NCI-H345 treated with DMSO at 0.1 percent for 48 hours (cell line): Measurements from ENCODE around the gene GAGE1.
"Not testable (repeated sequence)": the region's sequence is repeated elsewhere in the genome, so short reads cannot be mapped to it uniquely, and the experiment has no call there.

Experiments
- DNase-seq: peaks from one replicate; lab custom pipeline; 2025; ENCODE audit not compliant: unreplicated experiment; lab: John Stamatoyannopoulos, UW

GAGE1 gene, protein sequence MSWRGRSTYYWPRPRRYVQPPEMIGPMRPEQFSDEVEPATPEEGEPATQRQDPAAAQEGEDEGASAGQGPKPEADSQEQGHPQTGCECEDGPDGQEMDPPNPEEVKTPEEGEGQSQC

DNA sequence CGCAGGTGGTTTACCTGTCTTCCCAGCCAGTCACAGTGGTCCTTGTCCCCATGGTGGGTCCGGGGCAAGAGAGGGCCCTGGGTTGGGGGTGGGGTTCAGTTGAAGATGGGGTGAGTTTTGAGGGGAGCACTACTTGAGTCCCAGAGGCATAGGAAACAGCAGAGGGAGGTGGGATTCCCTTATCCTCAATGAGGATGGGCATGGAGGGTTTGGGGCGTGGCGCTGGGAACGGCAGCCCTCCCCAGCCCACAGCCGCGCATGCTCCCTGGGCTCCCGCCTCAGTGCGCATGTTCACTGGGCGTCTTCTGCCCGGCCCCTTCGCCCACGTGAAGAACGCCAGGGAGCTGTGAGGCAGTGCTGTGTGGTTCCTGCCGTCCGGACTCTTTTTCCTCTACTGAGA lies at the start of gene GAGE1:
Gene GAGE1 (plus strand): TSS at position 301 of the 400 bp plus-strand sequence. CDS start 1,155 bp downstream, outside the sequence.
- DNase-seq, result not testable (repeated sequence)

DNA sequence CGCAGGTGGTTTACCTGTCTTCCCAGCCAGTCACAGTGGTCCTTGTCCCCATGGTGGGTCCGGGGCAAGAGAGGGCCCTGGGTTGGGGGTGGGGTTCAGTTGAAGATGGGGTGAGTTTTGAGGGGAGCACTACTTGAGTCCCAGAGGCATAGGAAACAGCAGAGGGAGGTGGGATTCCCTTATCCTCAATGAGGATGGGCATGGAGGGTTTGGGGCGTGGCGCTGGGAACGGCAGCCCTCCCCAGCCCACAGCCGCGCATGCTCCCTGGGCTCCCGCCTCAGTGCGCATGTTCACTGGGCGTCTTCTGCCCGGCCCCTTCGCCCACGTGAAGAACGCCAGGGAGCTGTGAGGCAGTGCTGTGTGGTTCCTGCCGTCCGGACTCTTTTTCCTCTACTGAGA lies 47.8 kb upstream of the GAGE1 start, which contains the start of gene GAGE12E:
Gene GAGE12E (plus strand): TSS at position 301 of the 400 bp plus-strand sequence. CDS start 1,155 bp downstream, outside the sequence.
- DNase-seq, result not testable (repeated sequence)

DNA sequence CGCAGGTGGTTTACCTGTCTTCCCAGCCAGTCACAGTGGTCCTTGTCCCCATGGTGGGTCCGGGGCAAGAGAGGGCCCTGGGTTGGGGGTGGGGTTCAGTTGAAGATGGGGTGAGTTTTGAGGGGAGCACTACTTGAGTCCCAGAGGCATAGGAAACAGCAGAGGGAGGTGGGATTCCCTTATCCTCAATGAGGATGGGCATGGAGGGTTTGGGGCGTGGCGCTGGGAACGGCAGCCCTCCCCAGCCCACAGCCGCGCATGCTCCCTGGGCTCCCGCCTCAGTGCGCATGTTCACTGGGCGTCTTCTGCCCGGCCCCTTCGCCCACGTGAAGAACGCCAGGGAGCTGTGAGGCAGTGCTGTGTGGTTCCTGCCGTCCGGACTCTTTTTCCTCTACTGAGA lies 38.3 kb upstream of the GAGE1 start, which contains the start of gene GAGE12F:
Gene GAGE12F (plus strand): TSS at position 301 of the 400 bp plus-strand sequence. CDS start 1,155 bp downstream, outside the sequence.
- DNase-seq, result not testable (repeated sequence)

DNA sequence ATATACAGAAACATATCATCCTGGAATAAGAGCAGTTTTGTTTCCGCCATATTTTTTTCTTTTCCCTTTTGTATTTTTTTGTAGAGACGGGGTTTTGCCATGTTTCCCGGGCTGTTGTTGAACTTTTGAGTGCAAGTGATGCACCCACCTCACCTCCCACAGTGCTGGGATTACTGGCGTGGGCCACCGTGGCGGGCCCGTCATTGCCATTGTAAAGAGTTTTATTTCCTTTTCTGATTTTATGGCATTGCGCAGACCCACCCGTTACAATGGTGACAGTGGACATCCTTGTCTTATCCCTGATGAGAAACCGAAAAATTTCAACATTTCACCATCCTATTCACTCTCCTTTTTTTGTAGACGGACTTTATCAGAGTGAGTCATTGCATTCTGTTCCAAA lies 30.1 kb upstream of the GAGE1 start:
- not testable (repeated sequence) for DNase-seq

DNA sequence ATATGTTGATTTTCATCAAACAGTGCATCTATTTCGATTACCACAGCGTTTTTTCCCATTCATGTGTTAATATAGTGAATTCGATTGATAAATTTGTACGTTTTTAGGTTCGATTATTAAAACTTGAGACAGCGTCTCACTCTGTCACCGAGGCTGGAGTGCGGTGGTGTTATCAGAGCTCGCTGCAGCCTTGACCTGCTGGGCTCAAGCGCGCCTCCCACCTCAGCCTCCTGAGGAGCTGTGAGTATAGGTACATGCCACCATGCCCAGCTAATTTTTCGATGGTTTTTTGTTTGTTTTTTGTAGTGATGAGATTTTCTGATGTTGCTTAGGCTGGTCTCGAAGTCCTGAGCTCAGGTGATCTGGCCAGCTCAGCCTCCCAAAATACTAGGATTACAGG lies 29.7 kb upstream of the GAGE1 start:
- not testable (repeated sequence) for DNase-seq

DNA sequence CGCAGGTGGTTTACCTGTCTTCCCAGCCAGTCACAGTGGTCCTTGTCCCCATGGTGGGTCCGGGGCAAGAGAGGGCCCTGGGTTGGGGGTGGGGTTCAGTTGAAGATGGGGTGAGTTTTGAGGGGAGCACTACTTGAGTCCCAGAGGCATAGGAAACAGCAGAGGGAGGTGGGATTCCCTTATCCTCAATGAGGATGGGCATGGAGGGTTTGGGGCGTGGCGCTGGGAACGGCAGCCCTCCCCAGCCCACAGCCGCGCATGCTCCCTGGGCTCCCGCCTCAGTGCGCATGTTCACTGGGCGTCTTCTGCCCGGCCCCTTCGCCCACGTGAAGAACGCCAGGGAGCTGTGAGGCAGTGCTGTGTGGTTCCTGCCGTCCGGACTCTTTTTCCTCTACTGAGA lies 28.7 kb upstream of the GAGE1 start, which contains the start of gene GAGE12G:
Gene GAGE12G (plus strand): TSS at position 301 of the 400 bp plus-strand sequence. CDS start 1,155 bp downstream, outside the sequence.
- not testable (repeated sequence) for DNase-seq

DNA sequence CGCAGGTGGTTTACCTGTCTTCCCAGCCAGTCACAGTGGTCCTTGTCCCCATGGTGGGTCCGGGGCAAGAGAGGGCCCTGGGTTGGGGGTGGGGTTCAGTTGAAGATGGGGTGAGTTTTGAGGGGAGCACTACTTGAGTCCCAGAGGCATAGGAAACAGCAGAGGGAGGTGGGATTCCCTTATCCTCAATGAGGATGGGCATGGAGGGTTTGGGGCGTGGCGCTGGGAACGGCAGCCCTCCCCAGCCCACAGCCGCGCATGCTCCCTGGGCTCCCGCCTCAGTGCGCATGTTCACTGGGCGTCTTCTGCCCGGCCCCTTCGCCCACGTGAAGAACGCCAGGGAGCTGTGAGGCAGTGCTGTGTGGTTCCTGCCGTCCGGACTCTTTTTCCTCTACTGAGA lies 19.2 kb upstream of the GAGE1 start, which contains the start of gene GAGE12H:
Gene GAGE12H (plus strand): TSS at position 301 of the 400 bp plus-strand sequence. CDS start 1,155 bp downstream, outside the sequence.
- DNase-seq, result not testable (repeated sequence)

DNA sequence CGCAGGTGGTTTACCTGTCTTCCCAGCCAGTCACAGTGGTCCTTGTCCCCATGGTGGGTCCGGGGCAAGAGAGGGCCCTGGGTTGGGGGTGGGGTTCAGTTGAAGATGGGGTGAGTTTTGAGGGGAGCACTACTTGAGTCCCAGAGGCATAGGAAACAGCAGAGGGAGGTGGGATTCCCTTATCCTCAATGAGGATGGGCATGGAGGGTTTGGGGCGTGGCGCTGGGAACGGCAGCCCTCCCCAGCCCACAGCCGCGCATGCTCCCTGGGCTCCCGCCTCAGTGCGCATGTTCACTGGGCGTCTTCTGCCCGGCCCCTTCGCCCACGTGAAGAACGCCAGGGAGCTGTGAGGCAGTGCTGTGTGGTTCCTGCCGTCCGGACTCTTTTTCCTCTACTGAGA lies 9.6 kb upstream of the GAGE1 start, which contains the start of gene GAGE2A:
Gene GAGE2A (plus strand): TSS at position 301 of the 400 bp plus-strand sequence. CDS start 1,155 bp downstream, outside the sequence.
- not testable (repeated sequence) for DNase-seq

DNA sequence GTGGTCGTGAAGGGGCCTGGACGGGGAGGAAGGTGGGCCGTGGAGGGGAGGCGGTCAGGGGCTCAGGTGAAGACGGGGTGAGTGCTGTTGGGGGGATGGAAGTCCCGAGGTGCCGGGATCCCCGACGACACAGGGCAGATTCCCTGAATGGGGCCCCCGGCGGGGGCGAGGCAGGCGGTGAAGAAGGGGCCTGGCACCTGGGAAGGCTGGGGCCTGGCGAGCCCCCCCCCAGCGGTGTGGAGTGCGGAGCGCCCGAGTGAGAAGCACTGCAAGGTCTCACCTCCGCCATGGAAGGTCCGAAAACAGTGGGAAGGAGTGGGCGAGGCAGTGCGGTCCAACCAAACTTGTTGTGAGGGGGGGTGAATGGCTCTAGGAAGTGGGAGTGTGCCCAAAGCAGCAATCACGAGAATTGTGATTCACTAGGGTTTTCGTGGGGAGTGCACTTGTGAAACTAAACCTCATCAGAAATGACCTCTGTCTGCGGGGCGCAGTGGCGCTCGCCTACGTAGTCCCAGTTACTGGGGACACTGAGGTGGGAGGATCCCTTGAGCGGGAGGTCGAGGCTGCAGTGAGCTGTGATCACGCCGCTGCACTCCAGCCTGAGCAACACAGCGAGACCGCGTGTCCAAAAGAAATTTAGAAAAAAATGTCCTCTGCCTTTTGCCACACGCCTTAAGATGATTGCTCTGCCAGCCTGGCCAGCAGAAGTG lies 8.9 kb upstream of the GAGE1 start:
- not testable (repeated sequence) for DNase-seq

DNA sequence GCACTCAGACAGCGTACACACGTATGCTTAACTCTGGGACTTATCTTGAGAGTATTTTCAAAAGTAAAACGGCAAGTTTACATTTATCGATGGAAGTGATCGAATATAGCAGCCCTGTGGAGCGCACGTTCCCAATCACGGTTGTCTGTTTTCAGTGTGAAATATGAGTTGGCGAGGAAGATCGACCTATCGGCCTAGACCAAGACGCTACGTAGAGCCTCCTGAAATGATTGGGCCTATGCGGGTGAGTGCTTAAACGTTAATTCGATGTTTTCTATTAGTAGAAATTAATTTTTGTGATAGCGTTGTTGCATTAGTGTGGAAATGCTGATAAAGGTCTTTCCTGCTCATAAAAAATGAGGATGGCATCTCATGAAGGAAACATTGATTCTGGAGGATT lies 8.3 kb upstream of the GAGE1 start:
- not testable (repeated sequence) for DNase-seq

DNA sequence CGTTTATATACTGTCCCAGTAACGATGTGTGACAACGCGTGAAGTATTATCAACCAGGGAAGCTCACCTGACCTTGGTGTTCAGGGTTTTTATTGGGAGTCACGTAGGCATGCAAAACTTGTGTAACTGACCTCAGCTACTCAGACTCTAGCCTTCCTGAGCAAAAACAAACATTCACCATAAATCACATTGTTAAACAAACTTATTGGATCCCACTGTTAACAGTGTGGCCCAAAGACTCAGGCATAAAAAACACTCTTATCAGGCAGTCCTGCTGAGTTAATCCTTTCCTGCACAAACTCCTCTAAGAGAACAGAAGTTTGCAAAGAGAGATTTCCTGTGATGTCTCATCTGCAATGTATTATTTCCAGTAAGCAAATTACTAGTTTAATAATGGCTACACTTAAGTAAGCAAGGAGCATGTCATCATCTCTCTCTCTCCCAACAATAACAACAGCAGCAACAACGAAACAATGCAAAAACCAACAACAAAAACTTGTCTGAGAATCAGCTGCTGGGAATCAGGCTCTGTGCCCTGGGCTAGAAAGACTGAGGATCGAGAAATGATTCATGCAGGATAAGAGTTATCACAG lies 12.0 kb downstream of the GAGE1 start:
- no peak for DNase-seq

DNA sequence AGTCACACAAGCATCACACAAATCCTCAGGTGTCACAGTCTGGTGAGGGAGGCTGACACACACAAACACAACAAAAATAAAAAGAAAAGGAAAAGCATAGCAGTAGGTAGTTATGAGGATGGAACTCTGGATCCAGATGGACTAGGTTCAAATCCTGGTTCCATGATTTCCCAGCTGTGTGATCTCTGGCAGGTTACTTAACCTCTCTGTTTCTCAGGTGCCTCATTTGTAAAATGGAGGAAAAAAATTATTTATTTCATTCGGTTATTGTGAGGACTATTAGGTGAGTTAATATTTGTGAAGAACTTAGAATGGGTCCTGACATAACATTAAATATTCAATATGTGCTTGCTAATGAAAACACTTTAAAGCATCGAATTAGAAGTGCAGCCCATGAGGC lies 19.8 kb downstream of the GAGE1 start:
- DNase-seq, result no peak

DNA sequence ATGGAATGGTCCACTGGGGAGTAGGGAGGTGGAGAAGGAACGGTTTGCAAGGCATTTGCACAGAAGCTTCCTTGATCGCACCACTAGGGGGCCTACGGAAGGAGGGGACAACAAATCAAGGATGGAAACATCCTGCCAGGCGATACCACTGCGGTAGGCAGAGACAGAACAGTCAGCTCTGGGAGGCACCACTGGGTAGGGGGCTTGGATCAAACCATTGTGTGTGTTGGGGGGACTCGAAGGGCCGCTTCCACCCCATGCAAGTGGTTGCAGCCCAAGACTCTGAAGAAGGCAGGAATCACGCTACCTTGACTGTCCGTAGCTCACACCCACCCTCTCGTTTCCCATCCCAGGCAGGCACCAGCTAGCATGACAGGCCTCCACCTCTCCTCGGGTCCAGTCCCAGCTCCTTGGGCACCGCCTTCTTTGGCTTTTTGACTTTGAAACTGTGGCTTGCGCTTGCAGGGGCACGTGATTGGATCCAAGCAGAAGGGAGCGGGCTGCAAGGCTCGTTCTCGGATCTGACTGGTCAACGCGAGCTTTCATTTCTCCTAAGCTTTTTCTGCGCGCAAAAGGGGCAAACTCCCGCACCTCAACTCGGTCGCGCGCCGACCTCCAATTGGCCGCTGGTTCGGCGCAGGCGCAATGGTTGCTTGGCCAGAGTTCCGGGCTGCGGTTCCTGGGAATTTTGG lies 28.4 kb downstream of the GAGE1 start:
- no peak for DNase-seq

DNA sequence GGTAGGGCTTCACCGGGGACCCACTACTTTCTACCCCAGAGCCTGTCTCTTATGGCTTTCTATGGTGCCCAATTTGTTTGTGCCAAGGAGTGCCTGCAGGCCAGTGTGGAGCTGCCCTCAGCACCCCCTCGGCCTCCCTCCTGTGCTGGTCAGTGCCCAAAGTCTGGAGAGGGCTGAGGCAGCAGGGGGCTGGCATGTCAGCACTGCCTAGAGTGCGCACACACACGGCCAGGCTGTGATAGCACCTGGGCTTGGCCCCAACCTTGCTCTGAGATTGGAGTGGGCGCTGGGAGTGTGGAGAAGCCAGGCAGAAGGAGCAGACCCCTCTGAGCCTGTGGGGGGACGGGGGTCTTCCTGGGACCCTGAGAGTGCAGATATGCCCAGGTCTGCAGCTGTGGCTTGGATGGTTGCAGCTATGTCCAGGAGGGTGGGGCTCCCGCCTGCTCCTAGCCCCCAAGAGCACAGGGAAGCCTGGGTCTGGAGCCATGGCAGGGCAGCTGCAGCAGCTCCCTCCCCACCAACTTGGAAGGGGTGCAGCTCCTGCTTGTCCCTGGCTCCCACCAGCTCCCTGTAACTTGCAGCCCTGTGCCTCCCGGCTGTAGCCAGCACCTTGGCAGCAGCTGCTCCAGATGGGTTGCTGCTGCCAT lies 46.3 kb downstream of the GAGE1 start:
- DNase-seq, result no peak

DNA sequence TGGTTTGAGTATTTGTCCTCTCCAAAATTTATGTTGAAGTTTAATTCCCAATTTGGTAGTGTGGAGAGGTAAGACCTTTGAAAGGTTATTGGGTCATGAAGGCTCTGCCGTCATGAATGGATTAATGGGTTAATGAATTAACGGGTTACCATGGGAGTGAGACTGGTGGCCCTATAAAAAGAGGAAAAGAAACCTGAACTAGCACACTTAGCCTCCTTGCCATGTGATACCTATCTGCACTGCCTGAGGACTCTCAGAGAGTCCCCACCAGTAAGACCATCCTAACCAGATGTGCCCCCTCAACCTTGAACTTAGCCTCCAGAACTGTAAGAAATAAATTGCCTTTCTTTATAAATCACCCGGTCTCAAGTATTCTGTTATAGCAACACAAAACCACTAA lies 57.7 kb downstream of the GAGE1 start:
- no peak for DNase-seq
